KMS-11 (cell line): ENCODE measurements around the gene SMARCD2.

ENCODE experiments used
- H2AFZ ChIP-seq: fragments of 200-600 bp; sonication (generic); 2 replicates; pipeline ENCODE4 v1.6.1; 2016; ENCODE audit warnings: antibody characterized with exemption, mixed run types, low read depth
- H3K27ac ChIP-seq: fragments of 200-600 bp; sonication (generic); 2 replicates; pipeline ENCODE4 v1.6.1; 2016; ENCODE audit warnings: mild to moderate bottlenecking, mixed run types
- H3K27me3 ChIP-seq: fragments of 200-600 bp; sonication (generic); 2 replicates; pipeline ENCODE4 v1.6.1; 2017; ENCODE audit warnings: mild to moderate bottlenecking, low read depth, mixed run types, moderate library complexity; ENCODE audit not compliant: insufficient read depth
- H3K36me3 ChIP-seq: fragments of 200-600 bp; sonication (generic); 2 replicates; pipeline ENCODE4 v1.6.1; 2017; ENCODE audit warnings: mild to moderate bottlenecking, mixed run types; ENCODE audit not compliant: insufficient read depth
- H3K4me1 ChIP-seq: fragments of 200-600 bp; sonication (generic); 2 replicates; pipeline ENCODE4 v1.6.1; 2016; ENCODE audit warnings: mild to moderate bottlenecking, low read depth, mixed run types; ENCODE audit not compliant: poor library complexity, severe bottlenecking
- H3K4me2 ChIP-seq: fragments of 200-600 bp; sonication (generic); 2 replicates; pipeline ENCODE4 v1.7.0; 2016; ENCODE audit warnings: mild to moderate bottlenecking, mixed run types
- H3K4me3 ChIP-seq: fragments of 200-600 bp; sonication (generic); IDR thresholded peaks from 2 replicates; pipeline ENCODE4 v1.6.1; 2017; ENCODE audit warnings: low read depth, low read length, mixed read lengths; ENCODE audit not compliant: insufficient read depth
- H3K79me2 ChIP-seq: fragments of 200-600 bp; sonication (generic); 2 replicates; pipeline ENCODE4 v1.6.1; 2016; ENCODE audit warnings: low read depth, mixed run types; ENCODE audit not compliant: insufficient read depth
- H3K9ac ChIP-seq: fragments of 200-600 bp; sonication (generic); 2 replicates; pipeline ENCODE4 v1.6.1; 2016; ENCODE audit warnings: mild to moderate bottlenecking, mixed run types
- H4K20me1 ChIP-seq: fragments of 200-600 bp; sonication (generic); 2 replicates; pipeline ENCODE4 v1.6.1; 2016; ENCODE audit warnings: mild to moderate bottlenecking, mixed run types; ENCODE audit not compliant: insufficient read depth
- CTCF ChIP-seq: fragments of 200-600 bp; sonication (generic); conservative IDR thresholded peaks from 2 replicates; pipeline ENCODE4 v1.6.1; 2017; ENCODE audit warnings: low read depth, mild to moderate bottlenecking, antibody characterized with exemption, low read length, moderate library complexity, mixed read lengths

SMARCD2 gene

GRCh38 chr17:63827002-63827800 lies 15.3 kb downstream of the SMARCD2 start, which contains the start of the genes FTSJ3 and PSMC5:
TSS of gene FTSJ3 (minus strand) at chr17:63827663. CDS start at chr17:63826902, 761 bp downstream.
TSS of gene PSMC5 (plus strand) at chr17:63827431. CDS start at chr17:63827491, 60 bp downstream.
- no peaks in the 10 kb centered on the region for H3K27me3 ChIP-seq
- H3K79me2 ChIP-seq = peaks cover 52% of the 10 kb centered on the region
- H4K20me1 ChIP-seq = no peaks in the 10 kb centered on the region
- peak within 1 kb of the TSS; percentile 96 for H3K4me2 ChIP-seq
- peak within 1 kb of the TSS; percentile 80 for H3K9ac ChIP-seq
- H3K4me1 ChIP-seq = peaks cover 30% of the 10 kb centered on the region
- H3K36me3 ChIP-seq = peaks cover 39% of the 10 kb centered on the region; the same call in 1 of the 2 replicates
- H3K4me3 ChIP-seq = no peak within 1 kb of the TSS
- peak; percentile 29; the same call in 1 of the 2 replicates for TF ChIP-seq CTCF
- H3K27ac ChIP-seq = peak within 1 kb of the TSS; percentile 73
- peak within 1 kb of the TSS; percentile 90 for H2AFZ ChIP-seq

- no peaks in the 10 kb centered on the region for H4K20me1 ChIP-seq
- H3K4me2 ChIP-seq = peak overlapping the region; percentile 96
- H3K4me3 ChIP-seq = no peak overlapping the region
- peak overlapping the region; percentile 80 for H3K9ac ChIP-seq
- peaks cover 54% of the 10 kb centered on the region for H3K79me2 ChIP-seq
- TF ChIP-seq CTCF = no peak
- H3K36me3 ChIP-seq = peaks cover 36% of the 10 kb centered on the region; the same call in 1 of the 2 replicates
- peak overlapping the region; percentile 90 for H2AFZ ChIP-seq
- H3K4me1 ChIP-seq = peaks cover 30% of the 10 kb centered on the region
- H3K27ac ChIP-seq = peak overlapping the region; percentile 73; the same call in 1 of the 2 replicates
- no peaks in the 10 kb centered on the region for H3K27me3 ChIP-seq
These were observed 15.9 kb downstream of the SMARCD2 start for GRCh38 chr17:63826468-63827001.

DNA sequence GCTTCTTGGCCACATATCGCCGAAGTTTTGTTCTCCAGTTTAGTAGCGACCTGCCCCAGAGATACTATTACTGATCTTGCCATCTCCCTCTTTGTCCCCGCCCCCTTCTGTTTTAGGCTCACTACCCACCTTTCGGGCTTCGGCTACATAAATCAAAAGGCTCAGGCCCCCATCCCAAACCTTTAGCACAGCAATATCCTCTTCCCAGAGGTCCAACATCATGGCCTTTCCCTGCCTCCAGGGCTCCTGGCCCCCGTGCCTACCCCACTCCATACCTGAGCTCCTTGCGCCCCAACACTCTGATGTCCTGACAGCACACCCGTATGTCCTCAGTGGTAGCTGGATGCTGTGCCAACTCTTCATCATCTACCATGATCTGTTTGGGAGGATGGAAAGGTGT lies 18.1 kb downstream of the SMARCD2 start:
- no peak overlapping the region for H3K4me3 ChIP-seq
- no peaks in the 10 kb centered on the region for H3K27me3 ChIP-seq
- no peak for TF ChIP-seq CTCF
- H3K27ac ChIP-seq = no peak overlapping the region
- H3K9ac ChIP-seq = no peak overlapping the region
- H3K4me1 ChIP-seq = peaks cover 26% of the 10 kb centered on the region
- peaks cover 43% of the 10 kb centered on the region for H3K79me2 ChIP-seq
- no peak overlapping the region for H3K4me2 ChIP-seq
- no peak overlapping the region for H2AFZ ChIP-seq
- peaks cover 28% of the 10 kb centered on the region; the same call in 1 of the 2 replicates for H3K36me3 ChIP-seq
- no peaks in the 10 kb centered on the region for H4K20me1 ChIP-seq

- Histone ChIP-seq H2AFZ (no peak overlapping the region), H3K27me3 (no peaks in the 10 kb centered on the region), H3K9ac (no peak overlapping the region), H3K27ac (no peak overlapping the region), H3K79me2 (peaks cover 37% of the 10 kb centered on the region), H4K20me1 (no peaks in the 10 kb centered on the region), H3K4me3 (no peak overlapping the region), H3K4me1 (peaks cover 20% of the 10 kb centered on the region), H3K4me2 (no peak overlapping the region), H3K36me3 (peaks cover 25% of the 10 kb centered on the region; the same call in 1 of the 2 replicates)
- TF ChIP-seq CTCF = no peak
These were observed 18.7 kb downstream of the SMARCD2 start for GRCh38 chr17:63823659-63824331.
